Measurements from ENCODE around the gene LRR1.

LRR1 gene, protein sequence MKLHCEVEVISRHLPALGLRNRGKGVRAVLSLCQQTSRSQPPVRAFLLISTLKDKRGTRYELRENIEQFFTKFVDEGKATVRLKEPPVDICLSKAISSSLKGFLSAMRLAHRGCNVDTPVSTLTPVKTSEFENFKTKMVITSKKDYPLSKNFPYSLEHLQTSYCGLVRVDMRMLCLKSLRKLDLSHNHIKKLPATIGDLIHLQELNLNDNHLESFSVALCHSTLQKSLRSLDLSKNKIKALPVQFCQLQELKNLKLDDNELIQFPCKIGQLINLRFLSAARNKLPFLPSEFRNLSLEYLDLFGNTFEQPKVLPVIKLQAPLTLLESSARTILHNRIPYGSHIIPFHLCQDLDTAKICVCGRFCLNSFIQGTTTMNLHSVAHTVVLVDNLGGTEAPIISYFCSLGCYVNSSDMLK

DNA sequence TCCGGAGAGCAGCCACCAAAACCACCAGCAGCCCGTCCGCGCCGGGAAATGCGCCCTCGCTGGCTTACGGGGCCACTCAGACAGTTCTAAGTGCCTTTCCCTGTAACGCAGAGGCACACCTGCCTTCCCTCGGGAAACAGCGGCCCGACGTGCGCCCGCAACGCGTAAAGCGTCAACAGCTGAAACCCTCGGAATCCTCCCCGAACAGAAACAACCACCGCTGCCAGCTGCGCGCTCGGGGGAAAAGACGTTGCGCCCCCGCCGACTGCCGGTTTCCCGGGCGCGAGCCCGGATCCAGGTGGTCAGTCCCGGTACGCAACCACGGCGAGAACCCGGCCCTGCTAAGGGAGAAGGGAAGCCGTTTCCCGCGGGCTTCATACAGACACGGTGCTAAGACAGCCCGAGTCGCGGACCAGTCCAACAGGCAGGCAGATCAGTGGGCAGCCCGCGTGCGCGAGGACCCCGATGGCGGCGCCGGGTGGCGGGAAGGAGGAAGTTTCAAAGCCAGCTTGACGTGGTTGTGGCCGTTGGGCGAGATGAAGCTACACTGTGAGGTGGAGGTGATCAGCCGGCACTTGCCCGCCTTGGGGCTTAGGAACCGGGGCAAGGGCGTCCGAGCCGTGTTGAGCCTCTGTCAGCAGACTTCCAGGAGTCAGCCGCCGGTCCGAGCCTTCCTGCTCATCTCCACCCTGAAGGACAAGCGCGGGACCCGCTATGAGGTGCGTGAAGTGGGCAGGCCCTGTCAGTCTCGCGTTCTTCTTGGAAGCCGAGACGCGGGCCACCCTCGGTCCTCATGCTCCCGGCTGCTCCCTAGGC, at the start of gene LRR1:
Gene LRR1 (plus strand): TSS at position 456 of the 816 bp plus-strand sequence. CDS start 81 bp downstream, at position 537.
- DNase-seq (ENCODE audit: low spot score) = peak; percentile 91

- DNase-seq (ENCODE audit: low spot score) = no peak
These were observed 49.3 kb upstream of the LRR1 start for GRCh38 chr14:49549446-49549845.

GRCh38 chr14:49549881-49550280, 48.9 kb upstream of the LRR1 start:
- peak; percentile 27 for DNase-seq (ENCODE audit: low spot score)

DNA sequence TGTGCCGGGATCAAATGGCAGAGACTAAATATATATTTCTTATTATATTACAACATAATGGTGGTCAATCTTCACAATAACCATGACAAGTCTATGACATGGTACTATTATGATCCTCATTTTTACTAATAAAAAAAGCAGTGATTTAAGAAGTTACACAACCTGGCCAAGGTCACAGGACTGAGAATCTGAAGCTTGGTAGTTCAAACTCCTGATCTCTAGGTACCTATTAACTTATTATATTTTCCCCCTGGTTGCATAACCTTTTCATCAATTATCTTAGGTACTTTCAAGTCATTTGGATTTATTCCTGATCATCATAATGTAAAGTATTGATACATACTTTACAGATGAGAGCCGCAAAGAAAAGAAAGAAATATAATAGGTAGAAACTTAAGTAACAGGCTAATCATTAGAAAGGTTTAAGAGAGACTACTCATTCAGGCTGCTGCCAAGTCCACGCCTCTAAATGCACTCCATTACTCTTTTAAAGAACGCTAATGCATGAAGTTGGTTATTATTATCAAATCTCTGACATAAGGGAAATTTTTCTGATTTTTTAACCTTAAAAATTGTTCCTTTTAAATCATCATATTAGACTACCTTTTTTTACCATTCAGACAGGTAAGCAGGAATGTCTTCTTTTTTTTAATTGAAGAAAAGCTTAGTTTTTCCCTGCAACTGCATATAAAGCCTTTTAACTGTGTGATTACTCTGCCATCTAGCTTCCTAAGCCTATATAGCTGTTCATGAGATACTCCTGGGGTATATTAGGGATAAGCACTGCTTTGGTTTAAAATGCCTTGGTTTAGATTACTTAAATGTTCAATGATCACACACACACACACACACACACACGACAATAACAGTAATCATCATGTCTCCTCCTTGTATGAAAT, 48.2 kb upstream of the LRR1 start:
- DNase-seq (ENCODE audit: low spot score) = no peak

GRCh38 chr14:49551569-49551968, 47.2 kb upstream of the LRR1 start:
- no peak for DNase-seq (ENCODE audit: low spot score)

GRCh38 chr14:49553106-49553505, 45.6 kb upstream of the LRR1 start:
- DNase-seq (ENCODE audit: low spot score) = no peak

GRCh38 chr14:49553892-49554291, 44.8 kb upstream of the LRR1 start:
- no peak for DNase-seq (ENCODE audit: low spot score)

DNA sequence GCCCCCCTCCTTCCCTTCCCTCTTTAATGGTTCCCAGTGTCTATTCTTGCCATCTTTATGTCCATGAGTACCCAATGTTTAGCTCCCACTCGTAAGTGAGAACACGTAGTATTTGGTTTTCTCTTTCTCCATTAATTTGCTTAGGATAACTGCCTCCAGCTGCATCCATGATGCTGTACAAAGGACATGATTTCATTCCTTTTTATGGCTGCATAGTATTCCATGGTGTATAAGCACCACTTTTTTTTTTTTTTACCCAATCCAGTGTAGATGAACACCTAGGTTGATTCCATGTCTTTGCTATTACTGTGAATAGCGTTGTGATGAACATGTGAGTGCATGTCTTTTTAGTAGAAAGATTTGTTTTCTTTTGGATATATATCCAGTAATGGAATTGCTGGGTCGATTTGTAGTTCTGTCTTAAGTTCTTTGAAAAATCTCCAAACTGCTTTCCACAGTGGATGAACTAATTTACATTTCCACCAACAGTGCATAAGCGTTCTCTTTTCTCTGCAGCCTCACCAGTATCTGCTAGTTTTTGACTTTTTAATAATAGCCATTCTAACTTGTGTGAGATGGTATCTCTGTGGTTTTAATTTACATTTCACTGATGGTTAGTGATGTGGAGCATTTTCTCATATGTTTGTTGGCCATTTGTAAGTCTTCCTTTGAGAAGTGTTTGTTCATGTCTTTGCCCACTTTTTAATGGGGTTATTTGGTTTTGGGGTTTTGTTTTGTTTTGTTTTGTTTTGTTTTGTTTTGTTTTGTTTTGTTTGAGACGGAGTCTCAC, 38.6 kb upstream of the LRR1 start:
- DNase-seq (ENCODE audit: low spot score) = no peak

- DNase-seq (ENCODE audit: low spot score) = no peak
These were observed 32.0 kb upstream of the LRR1 start for GRCh38 chr14:49566714-49567113.

GRCh38 chr14:49569281-49569680, 29.5 kb upstream of the LRR1 start:
- DNase-seq (ENCODE audit: low spot score) = no peak

GRCh38 chr14:49574038-49574437, 24.7 kb upstream of the LRR1 start:
- no peak for DNase-seq (ENCODE audit: low spot score)

- DNase-seq (ENCODE audit: low spot score) = no peak
These were observed 20.6 kb upstream of the LRR1 start for GRCh38 chr14:49578141-49578540.

DNA sequence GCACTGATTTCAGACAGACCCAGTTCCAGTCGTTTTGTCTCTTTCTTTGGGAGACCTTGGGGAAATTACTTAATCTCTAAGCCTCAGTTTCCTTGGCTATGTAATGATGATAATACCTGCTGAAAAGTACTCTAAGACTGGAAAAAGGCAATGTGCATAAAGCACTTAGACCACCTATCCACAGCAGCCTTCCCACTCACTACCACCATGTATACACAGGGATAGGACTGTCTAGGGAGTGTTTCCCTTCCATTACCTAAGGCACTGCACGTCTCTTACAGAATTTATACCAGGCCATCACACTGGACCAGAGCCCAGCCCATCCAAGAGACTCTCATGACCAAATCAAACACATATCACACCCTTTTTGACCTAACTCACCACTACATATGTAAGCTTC, 18.9 kb upstream of the LRR1 start:
- DNase-seq (ENCODE audit: low spot score) = no peak

DNA sequence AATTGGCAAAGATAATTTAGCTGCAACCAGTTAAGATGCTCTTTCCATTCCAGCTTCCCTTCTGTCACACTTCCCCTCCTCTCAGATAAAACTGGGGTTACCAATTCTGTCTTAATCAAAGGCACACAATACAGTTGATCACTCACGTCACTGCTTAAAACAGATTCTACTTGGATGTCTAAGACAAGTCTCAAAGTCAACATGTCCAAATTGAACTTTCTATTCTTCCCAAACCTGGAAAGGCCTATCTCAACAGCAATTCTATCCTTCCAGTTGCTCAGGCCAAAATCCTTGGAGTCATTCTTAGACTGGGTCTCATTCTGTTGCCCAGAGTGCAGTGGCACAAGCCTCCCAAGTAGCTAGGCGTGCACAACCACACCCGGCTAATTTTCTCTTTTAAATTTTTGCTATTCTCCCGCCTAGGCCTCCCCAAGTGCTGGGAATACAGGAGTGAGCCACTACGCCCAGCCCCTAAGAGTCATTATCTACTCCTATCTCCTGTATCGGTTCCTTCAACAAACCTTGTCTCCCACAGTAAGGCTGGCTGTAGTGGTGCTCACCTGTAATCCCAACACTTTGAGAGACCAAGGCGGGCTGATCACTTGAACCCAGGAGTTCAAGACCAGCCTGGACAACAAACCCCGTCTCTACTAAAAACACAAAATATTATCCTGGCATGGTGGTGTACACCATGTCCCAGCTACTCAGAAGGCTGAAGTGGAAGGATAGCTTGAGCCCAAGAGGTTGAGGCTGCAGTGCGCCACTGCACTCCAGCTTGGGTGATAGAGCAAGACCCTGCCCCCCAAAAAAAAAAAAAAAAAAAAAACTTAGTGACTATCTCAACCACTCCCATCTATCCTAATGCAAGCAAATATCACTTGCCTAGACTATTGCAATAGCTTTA, 17.3 kb upstream of the LRR1 start:
- no peak for DNase-seq (ENCODE audit: low spot score)

DNA sequence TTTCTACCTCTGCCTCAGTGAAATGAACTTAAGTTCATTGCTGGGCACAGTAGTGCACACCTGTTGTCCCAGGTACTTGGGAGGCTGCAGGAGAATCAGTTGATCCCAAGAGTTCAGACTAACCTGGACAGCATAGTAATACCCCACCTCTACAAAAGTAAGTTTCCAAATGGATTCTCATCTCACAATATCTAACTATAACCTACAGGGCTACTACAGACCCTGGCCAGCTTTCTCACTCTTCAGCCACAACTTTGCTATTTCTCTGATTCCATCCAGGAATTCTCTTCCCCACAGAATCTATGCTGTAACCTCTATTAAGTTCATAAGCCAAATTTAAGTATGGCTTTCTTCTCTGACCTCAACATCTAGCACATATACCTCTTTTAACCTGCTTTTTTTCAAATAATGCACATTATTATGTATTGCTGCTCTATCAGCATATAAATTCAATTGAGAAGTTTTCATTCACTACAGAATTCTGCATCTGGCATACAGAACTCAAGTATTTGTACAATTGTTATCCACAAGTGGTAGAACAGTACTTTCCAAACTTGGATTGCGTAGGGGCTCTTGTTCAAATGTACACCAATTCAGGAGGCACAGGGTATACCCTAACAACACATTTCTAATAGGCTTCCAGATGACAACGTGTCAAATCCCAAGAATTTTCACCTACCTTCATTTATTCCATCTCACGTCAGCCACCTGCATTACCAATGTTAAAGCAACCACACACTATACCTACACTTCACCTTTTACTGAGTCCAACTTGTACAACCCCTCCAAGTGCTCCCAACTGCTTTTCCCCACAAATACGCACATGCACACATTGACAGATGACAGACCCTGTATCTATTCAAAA, 16.4 kb upstream of the LRR1 start:
- no peak for DNase-seq (ENCODE audit: low spot score)

- DNase-seq (ENCODE audit: low spot score) = no peak
These were observed 15.1 kb upstream of the LRR1 start for GRCh38 chr14:49583629-49584028.

DNA sequence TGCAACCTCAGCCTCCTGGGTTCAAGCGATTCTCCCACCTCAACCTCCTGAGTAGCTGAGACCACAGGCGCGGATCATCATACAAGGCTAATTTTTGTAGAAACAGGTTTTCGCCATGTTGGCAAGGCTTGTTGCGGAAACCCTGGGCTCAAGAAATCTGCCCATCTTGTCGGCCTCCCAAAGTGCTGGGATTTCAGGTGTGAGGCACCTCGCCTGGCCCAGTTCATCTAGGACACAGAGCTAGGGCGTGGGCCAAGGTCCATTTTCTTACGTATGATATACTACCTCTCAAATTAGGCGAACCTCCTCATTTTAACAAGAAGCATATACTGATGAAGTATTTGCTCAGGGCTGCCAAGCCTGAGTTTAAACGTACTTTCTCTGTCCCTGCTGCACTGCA, 14.7 kb upstream of the LRR1 start:
- DNase-seq (ENCODE audit: low spot score) = no peak

GRCh38 chr14:49584981-49585640, 13.6 kb upstream of the LRR1 start:
- DNase-seq (ENCODE audit: low spot score) = peak; percentile 8
